GM19043 (cell line): Measurements from ENCODE around the gene TSHZ2.
"Not testable (repeated sequence)": the region's sequence is repeated elsewhere in the genome, so short reads cannot be mapped to it uniquely, and the experiment has no call there.

Experiments
- ATAC-seq: cut with Tn5 transposase; IDR thresholded peaks from one replicate; pipeline ENCODE4 v1.9.1; 2021; ENCODE audit warnings: low read depth; ENCODE audit not compliant: unreplicated experiment

Gene TSHZ2

GRCh38 chr20:53024653-53025052, 52.5 kb downstream of the TSHZ2 start:
- ATAC-seq: not testable (repeated sequence)

GRCh38 chr20:53027089-53027488, 54.9 kb downstream of the TSHZ2 start:
- ATAC-seq: no peak

- ATAC-seq: no peak
These were observed 56.3 kb downstream of the TSHZ2 start for GRCh38 chr20:53028337-53029007.

DNA sequence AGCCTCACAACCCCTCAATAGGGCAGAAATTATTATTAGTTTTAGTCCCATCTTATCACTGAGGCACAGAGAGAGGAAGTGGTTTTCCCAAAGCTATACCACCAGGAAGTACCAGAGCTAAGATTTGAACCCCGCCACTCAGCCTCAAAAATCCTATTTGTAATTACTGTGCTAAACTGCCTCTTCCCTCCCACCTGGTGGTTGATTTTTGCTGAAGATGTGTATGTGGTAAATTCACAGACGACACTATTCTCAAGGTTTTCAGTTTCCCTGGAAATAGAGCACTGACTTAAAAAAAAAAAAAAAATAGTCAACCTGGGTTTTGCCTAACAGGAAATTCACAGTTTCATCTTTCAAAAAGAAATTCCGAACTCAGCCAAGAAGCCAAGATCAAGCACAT, 57.9 kb downstream of the TSHZ2 start:
- ATAC-seq: no peak

GRCh38 chr20:53032046-53032445, 59.9 kb downstream of the TSHZ2 start:
- ATAC-seq: no peak

DNA sequence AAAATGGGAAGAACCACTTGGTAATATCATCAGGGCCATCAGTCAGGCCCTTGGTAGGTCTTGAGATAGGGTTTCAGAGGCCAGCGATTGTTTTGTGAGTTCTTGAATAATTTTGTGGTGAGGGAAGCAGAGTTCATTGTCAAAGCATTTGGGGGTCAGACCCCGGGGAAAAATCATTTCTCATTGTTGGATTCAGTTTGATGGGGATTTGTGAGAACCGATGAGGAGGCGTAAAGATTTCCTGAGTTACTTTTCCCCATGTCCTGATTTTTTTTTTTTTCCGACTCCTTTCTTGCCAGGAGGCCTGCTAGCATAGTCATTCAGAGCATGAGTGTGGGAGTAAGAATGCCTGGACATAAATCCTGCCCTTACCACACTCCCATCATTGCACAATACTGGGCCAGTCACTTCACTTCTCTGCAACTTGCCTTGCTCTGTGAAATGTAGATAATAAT, 60.3 kb downstream of the TSHZ2 start:
- ATAC-seq: no peak

DNA sequence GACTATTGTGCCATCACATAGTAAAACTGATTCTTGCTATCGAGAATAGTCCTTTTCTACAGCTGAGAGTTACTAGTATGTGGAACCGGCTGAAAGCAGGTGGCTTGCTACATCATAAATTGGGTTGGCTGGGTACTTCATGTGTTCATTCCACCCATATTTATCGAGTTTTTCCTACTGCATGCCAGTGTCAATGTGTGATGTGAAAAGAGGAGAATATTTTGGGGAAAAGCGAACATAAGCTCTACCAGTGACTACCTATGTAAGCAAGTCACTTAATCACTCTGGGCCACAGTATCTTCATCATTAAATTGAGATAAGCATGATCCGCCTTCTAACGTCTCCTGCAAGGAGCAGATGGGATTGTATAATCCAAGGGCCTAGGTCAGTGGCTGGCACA, 61.0 kb downstream of the TSHZ2 start:
- no peak for ATAC-seq

DNA sequence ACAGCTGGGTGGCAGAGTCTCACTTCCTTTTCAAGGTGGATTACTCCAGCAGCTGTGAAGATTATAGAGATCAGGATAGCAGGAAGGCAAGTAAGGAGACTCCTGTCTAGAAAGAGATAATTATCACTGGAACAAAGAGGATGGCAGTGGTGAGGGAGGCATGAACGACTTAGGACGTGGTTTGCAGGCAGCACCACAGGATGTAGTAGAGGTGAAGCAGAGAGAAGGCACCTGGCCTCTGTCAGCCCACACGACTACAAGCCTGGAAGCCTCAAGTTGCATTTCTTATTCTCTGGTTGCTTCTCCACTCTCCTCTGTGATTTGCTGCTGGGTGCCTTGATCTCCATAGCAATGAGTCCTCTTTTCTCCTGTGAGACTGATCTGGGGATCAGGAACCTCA, 62.7 kb downstream of the TSHZ2 start:
- ATAC-seq: no peak

DNA sequence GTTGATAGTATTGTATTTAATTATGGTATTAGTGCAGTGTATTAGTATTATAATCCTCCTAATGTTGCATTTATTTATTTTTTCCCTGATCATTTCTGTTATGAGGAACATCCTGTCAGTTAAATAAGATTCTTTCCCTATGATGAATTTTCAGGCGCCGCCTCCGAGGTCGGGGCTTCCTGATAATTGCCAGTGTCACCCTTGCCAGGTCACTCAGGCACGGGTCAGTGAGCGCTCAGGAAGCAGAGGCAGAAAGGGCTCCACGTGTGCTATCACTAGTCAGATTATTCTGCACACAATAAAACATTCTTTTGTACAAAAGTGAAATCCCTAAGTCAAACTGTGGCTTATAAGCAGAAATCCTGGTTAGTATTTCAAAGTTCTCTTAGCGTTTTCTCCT, 64.8 kb downstream of the TSHZ2 start:
- no peak for ATAC-seq

DNA sequence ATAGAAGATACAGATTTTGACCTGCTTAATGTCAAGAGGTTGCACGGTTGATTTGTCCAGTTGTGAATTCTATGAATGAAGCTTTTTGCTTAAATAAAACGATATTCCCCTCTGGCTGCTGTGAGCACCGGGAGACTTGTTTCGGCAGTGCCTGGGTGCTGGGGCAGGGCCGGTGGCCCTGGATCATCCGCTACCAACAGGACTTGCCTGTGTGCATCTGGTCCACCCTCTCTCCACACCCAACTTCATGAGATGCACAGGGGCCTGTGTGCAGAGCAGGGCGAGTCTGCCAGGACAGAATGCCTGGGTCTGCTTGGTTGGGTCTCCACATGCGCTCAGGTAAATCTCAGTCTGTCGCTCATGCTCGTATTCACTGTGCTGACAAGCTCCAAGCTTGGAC, 65.5 kb downstream of the TSHZ2 start:
- no peak for ATAC-seq

DNA sequence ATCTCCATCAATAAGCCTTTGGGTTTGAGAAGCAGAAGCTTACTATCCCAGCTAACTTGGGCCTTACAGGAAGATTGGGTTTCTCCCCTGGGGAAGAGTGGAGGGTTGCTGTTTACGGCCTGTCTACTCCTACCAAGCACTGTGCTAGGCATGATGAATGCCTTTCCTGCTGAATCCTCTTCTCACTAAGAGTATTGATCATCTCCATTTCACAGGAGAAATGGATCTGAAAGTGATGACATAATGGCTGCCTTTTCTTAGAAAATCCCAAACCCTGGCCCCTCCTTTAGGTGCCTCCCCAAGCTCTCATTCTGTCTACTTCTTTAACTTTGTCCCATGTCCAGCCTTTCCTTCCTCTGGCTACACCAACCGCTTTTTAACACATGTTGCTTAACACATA, 66.1 kb downstream of the TSHZ2 start:
- no peak for ATAC-seq

DNA sequence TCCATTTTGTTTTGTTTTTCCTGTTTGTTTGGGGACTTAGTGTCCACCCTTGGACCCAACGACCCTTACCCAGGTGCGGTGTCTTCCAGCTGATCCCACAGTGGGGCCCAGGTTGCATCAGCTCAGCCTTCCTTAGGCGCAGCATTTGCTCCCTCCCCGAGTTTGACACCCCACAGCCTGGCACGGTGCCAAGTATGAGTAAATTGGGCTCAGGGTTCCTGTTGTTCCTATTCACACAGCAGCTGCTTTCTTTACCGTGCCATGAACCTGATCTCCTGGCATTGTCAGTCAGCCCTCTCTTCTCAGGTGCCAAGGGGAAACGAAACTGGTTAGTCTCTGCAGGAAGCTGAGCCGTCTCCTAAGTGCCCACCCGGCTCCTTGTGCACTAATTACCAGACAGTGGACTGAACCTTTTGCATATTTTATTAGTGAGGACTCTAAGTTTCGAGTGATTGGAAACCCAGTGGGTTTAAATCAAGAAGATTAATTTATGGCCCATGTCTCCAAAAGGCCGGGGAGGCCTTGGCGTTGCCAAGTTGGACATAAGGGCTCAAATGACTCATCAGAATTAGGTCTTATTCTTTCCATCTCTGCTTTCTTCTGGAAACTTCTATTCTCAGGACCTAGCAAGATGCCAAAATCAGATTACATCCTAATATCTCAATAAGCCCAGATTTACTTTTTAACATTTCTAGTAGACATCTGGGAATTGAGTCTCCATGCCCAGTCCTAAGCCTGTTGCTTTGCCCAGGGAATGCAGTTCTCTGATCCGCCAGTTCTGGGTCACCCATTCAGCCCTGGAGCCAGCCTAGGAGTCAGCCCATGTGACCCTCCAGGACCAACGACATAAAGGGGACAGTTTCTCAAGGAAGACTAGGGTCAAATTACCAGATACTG, 68.8 kb downstream of the TSHZ2 start:
- ATAC-seq: no peak

DNA sequence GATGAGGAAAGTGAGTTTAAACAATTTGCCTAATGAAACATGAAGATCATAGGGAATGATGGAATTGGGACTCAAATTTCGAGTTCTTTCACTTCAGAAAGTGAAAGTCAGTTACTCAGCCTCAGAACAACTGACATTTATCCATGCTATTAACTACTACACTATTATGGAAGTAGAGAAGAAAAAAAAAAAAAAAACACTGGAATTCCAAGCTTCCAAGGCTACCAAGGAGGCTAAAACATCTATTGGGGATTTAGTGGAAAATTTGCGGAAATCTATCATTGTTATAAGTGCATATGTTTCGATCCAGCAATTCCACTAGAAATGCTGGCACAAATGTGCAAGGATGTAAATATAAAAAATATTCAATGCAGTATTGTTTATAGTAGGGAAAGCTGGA, 70.4 kb downstream of the TSHZ2 start:
- no peak for ATAC-seq

GRCh38 chr20:53044296-53044695, 72.1 kb downstream of the TSHZ2 start:
- no peak for ATAC-seq

DNA sequence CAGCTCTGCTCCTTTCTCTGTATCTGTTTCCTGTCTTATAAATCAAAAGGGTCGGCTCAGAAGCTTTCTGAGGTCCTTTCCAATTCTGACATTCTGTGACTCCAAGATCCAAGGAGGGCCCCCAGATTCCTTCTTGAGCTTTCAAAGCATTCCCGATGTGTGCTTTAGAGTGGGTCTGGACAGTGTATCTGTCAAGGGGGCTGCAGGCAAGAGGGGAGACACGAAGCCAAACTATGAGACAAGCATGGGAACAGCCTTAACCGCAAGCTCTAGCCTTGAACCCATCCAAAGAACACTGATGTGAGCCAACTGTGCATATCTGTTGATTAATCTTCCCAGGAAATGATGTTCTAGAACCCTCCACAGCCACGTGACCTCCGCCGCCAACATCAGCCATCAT, 73.8 kb downstream of the TSHZ2 start:
- ATAC-seq: no peak

DNA sequence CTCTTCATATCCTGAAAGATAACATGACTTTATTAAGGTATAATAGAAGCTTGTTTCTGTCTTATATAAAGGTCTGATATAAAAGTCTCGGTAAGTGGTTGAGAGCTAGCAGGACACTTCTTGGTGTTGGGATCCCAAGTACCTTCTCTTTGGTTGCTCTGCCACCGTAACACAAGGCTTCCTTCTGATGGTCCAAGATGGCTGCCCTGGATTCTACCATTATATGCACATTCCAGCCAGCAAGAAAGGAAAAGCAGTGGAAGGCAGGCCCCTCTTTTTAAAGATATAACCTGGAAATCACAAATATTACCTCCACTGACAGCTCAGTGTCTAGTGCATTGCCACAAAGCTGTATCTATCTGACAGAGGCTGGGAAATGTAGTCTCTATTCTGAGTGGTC, 75.0 kb downstream of the TSHZ2 start:
- no peak for ATAC-seq

- ATAC-seq: no peak
These were observed 76.2 kb downstream of the TSHZ2 start for GRCh38 chr20:53048387-53048786.

DNA sequence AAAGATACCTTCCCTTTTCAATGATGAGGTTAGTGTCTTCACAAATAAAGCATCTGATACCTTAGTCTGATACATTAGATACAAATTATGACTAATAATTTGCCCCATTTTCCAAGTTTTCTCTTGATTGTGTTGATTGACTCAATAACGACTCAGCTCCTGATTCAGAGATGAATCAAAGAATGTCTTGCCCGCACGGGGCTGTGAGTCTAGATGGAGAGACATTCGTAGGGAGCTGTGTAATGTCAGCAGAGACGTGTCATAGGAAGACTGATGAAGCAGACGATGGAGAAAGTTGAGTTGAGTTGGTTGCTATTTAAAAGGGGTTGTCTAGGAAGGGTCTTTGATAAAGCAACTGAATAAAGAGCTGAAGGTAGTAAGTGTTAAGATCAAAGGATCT, 78.2 kb downstream of the TSHZ2 start:
- ATAC-seq: no peak

- ATAC-seq: no peak
These were observed 80.2 kb downstream of the TSHZ2 start for GRCh38 chr20:53052380-53052779.

GRCh38 chr20:53053595-53053994, 81.4 kb downstream of the TSHZ2 start:
- no peak for ATAC-seq

- ATAC-seq: no peak
These were observed 83.4 kb downstream of the TSHZ2 start for GRCh38 chr20:53055367-53056067.
